ENCODE measurements around the gene BACH2. TPM values are rescaled to one million over a fixed set of nuclear protein-coding genes. Genes with fewer than 3 reads are reported as not detected.
"Not testable (repeated sequence)": the region's sequence is repeated elsewhere in the genome, so short reads cannot be mapped to it uniquely, and the experiment has no call there.

BACH2 gene
- total and polyA plus RNA-seq, 2 experiments from 2014 or later = 5.4 to 5.6 TPM

GRCh38 chr6:89894169-89894568, 402.5 kb downstream of the BACH2 start, which contains the start of gene GJA10:
Gene GJA10, plus strand, starts transcription at chr6:89894469. Its CDS starts 0 bp downstream, at chr6:89894469.
- Histone ChIP-seq H3K36me3 (no peaks in the 10 kb centered on the region), H3K4me3 (no peak within 1 kb of the TSS), H3K27ac (no peak within 1 kb of the TSS), H3K9me3 (ENCODE audit: low read depth) (no peaks in the 10 kb centered on the region), H3K4me1 (ENCODE audit: low read depth) (no peaks in the 10 kb centered on the region), H3K27me3 (peaks cover 11% of the 10 kb centered on the region)
- TF ChIP-seq CTCF (IDR thresholded peaks at IDR 0.05; ENCODE audit: low read depth, low read length) = no peak
- no peak for DNase-seq (ENCODE audit: low read depth in 1 of 2, low spot score in 1 of 2)

- not testable (repeated sequence) for H3K4me1 ChIP-seq (ENCODE audit: low read depth); H3K36me3 ChIP-seq; H3K4me3 ChIP-seq; H3K9me3 ChIP-seq (ENCODE audit: low read depth); H3K27ac ChIP-seq; DNase-seq (ENCODE audit: low read depth in 1 of 2, low spot score in 1 of 2)
- peaks cover 14% of the 10 kb centered on the region for H3K27me3 ChIP-seq
Observed at GRCh38 chr6:89892577-89892976, 404.1 kb downstream of the BACH2 start.

GRCh38 chr6:89890845-89891528, 405.7 kb downstream of the BACH2 start:
- not testable (repeated sequence) for H3K36me3 ChIP-seq; H3K27ac ChIP-seq; H3K4me3 ChIP-seq; H3K9me3 ChIP-seq (ENCODE audit: low read depth); DNase-seq (ENCODE audit: low read depth in 1 of 2, low spot score in 1 of 2); H3K4me1 ChIP-seq (ENCODE audit: low read depth)
- H3K27me3 ChIP-seq = peaks cover 14% of the 10 kb centered on the region

- H3K36me3 ChIP-seq = no peaks in the 10 kb centered on the region
- no peaks in the 10 kb centered on the region for H3K4me1 ChIP-seq (ENCODE audit: low read depth)
- no peak overlapping the region for H3K4me3 ChIP-seq
- no peak overlapping the region for H3K27ac ChIP-seq
- no peak for DNase-seq (ENCODE audit: low read depth in 1 of 2, low spot score in 1 of 2)
- no peak for TF ChIP-seq CTCF (IDR thresholded peaks at IDR 0.05; ENCODE audit: low read depth, low read length)
- H3K9me3 ChIP-seq (ENCODE audit: low read depth) = no peaks in the 10 kb centered on the region
- peaks cover 11% of the 10 kb centered on the region for H3K27me3 ChIP-seq
Observed at GRCh38 chr6:89888871-89889270, 407.8 kb downstream of the BACH2 start.

GRCh38 chr6:89888138-89888514, 408.5 kb downstream of the BACH2 start:
- Histone ChIP-seq H3K4me3 (no peak overlapping the region), H3K4me1 (ENCODE audit: low read depth) (no peaks in the 10 kb centered on the region), H3K27ac (no peak overlapping the region), H3K36me3 (no peaks in the 10 kb centered on the region), H3K9me3 (ENCODE audit: low read depth) (no peaks in the 10 kb centered on the region), H3K27me3 (peaks cover 4% of the 10 kb centered on the region)
- no peak for DNase-seq (ENCODE audit: low read depth in 1 of 2, low spot score in 1 of 2)
- no peak for TF ChIP-seq CTCF (IDR thresholded peaks at IDR 0.05; ENCODE audit: low read depth, low read length)

- Histone ChIP-seq H3K4me1 (ENCODE audit: low read depth) (no peaks in the 10 kb centered on the region), H3K9me3 (ENCODE audit: low read depth) (no peaks in the 10 kb centered on the region), H3K27ac (no peak overlapping the region), H3K36me3 (no peaks in the 10 kb centered on the region), H3K4me3 (no peak overlapping the region), H3K27me3 (peaks cover 4% of the 10 kb centered on the region)
- peak in 1 of 2 donors; percentile 25 for DNase-seq (ENCODE audit: low read depth in 1 of 2, low spot score in 1 of 2)
- no peak for TF ChIP-seq CTCF (IDR thresholded peaks at IDR 0.05; ENCODE audit: low read depth, low read length)
Observed at GRCh38 chr6:89887452-89888137, 409.0 kb downstream of the BACH2 start.
